Stimulated activated CD4-positive, alpha-beta T cell treated with anti-CD3 and anti-CD28 coated beads, Interleukin-12 subunit alpha, Interleukin-12 subunit beta, amount 100 ng/mL, for 48 hours (primary cell): ENCODE data around the gene TIGD1.

Experiments
- DNase-seq, 3 donors: peaks; one replicate each; pipeline ENCODE4 v3.0.0-alpha.2; 2020; ENCODE audit warnings: low read depth in 2 of 3, low spot score in 1 of 3

The TIGD1 gene

DNA sequence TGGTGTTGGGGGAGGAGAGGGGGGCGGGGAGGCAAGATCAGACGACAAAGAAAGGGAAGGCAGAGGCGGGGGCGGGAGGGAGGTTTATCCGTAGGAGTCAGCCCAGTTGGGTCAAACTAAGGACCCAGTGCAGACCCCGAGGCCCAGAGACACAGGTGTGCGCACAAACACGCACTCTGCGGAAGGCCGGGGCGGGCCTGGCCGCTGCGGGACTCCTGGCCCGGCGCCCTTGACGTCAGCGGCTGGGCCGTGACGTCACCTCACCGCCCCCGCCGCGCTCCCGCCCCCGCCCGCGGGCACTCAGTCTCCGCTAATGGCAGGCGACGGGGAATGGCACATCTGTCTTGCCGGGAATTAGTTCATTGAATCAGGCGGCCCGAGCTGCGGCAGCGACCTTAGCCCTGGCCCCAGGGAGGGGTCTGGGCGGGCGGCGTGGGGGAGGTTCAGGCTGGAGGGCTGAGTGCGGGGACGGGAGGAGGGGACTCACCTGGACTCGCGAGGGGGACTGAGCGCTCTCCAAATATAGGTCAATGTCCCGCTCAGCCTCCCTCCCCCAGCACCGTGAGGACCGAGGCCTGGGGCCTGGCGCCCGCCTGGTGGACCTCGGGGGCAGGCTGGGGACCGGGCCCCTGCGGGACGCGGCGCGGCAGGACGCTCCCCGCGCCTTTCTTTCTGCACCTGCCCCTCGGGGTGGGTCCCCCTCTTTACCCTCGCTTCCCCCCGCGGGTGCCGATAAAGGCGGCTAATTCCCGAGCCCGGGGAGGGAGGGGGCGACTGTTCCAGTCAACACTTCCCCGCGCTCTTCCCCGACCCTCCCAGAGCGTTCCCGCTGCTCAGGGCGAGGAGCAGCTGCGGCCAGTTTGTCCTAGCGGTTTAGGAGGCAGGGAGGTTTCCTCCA is 47.2 kb downstream of the TIGD1 start:
- peak in 1 of 3 donors; percentile 8 for DNase-seq

DNA sequence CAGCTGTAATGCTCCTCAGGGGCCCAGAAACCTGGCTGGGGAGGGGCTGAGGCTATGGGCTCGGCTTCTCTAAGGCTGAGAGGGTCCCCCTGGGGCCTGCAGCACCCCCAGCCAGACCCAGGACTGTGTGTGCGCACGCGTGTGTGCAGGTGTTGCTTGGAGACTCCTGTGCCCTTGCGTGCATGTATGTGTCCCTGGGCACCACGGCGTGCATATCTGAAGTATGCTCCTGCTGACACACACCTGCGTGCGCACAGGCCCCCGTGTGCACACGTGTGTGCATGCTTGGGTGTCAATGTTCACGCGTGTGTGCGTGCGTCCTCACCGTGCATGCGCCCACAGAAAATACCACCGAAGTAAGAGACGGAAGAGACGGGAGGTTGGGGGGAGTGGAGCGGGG is 47.8 kb downstream of the TIGD1 start:
- DNase-seq = no peak

DNA sequence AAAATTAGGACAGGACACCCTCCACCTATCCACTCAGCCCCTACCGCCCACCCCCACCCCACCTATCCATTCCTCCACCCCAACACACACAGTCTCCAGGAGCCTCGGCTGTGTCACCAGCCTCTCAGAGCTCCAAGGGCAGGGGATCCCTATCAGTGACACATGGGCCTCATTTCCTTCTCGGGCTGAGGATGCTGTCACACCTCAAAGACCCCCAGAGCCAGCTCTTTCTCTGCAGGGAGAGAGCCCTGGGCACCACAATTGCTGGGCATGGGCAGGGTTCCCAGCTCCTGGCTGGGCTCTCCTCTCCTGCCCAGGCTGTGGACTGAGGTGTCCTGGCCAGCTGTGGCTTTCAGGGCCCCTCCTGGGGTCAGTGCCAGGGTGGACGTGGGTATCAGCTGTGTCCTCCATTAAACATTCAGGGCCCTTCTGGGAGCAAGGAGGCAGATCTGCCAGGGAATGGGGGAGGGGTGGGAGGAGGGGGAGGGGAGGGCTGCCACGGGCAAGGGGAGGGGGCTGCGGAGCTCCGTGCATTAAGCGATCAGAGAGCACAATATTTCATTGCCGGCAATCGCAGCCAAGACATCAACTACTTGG is 48.5 kb downstream of the TIGD1 start:
- no peak for DNase-seq

DNA sequence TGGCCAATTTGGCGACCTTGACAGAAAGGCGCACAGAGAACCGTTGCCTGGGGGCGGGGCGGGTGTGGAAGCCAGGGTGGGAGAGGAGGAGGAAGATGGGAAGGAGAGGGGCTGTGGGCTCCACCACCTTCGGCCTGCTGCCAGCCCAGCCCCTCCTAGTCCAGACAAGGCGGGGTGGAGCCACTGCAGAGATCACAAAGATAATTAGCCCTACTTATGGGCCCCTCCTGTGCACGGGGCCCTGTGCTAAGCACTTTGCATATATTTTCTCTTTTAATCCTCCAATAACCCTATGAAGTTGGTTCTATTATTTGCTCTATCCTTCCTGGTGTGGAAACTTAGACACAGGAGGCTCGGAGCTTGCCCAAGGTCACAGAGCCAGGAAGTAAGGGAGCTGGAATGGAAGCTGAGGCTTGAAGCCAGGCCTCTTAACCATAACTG is 49.0 kb downstream of the TIGD1 start:
- no peak for DNase-seq

DNA sequence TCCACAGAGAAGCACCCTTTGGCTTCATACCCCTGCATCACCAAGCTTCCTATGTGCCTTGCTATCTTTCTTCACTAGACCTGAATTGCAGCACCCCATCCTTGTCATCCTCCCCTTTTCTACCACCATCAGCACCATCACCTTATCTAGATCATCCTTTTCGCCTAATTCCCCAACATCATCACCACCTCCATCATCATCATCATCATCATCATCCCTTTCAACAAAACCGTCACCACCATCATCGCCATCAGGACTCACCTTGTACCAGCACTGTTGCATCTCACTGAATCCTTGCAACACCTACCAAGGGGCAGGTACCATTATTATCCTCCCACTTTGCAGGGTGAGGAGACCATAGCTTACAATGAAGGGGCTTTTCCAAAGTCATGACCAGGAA is 51.9 kb downstream of the TIGD1 start:
- DNase-seq = no peak
